ENCODE measurements around the gene TLR1.
A peak's percentile ranks its signal among the peaks of the same experiment; 100 is the strongest.

TLR1 gene

GRCh38 chr4:38804654-38805295 lies at the start of gene TLR1:
TLR1 (minus strand) TSS chr4:38804791; CDS start chr4:38798831, 5,960 bp downstream.
- peak in 1 of 42 donors; percentile 34 for DNase-seq
- intact Hi-C loops (cut with DNase I), result no loop called here

- intact Hi-C loops (cut with DNase I), result no loop called here
- DNase-seq, result no peak
These were observed 41.4 kb upstream of the TLR1 start for GRCh38 chr4:38846015-38846414.

DNA sequence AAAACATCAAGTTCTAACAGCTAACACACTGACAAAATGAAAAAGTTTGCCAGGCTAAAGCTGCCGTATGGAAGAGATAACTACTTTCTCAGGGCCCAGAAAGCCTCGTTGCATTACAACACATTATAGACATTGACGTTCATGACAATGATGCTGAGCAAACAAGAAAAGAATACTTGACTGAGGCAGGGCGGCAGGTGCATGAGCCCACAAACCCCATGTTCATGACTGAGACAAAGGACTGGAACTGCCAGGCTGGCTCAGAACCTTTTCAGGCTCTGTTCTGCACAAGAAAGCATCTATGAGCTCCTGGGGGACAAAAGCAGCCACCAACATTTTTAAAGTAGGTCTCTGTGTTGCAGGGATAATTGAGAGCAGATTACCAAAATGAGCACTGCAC lies 38.4 kb upstream of the TLR1 start:
- intact Hi-C loops (cut with DNase I), result no loop called here
- no peak for DNase-seq

DNA sequence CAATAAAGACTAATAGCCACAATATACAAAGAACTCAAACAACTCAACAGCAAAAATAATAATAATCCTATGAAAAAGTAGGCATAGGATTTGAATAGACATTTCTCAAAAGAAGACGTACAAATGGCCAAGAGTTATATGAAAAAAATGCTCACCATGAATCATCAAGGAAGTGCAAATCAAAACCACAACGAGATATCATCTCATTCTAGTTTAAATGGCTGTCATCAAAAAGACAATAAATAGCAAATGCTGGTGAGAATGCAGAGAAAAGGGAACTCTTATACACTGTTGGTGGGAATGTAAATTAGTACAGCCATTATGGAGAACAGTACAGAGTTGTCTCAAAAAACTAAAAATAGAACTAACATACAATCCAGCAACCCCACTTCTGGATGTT lies 33.3 kb upstream of the TLR1 start:
- intact Hi-C loops (cut with DNase I), result no loop called here
- DNase-seq, result no peak

GRCh38 chr4:38837334-38837733 lies 32.7 kb upstream of the TLR1 start:
- DNase-seq, result no peak
- intact Hi-C loops (cut with DNase I), result no loop called here

- intact Hi-C loops (cut with DNase I), result no loop called here
- DNase-seq, result no peak
These were observed 30.0 kb upstream of the TLR1 start for GRCh38 chr4:38834570-38834969.

DNA sequence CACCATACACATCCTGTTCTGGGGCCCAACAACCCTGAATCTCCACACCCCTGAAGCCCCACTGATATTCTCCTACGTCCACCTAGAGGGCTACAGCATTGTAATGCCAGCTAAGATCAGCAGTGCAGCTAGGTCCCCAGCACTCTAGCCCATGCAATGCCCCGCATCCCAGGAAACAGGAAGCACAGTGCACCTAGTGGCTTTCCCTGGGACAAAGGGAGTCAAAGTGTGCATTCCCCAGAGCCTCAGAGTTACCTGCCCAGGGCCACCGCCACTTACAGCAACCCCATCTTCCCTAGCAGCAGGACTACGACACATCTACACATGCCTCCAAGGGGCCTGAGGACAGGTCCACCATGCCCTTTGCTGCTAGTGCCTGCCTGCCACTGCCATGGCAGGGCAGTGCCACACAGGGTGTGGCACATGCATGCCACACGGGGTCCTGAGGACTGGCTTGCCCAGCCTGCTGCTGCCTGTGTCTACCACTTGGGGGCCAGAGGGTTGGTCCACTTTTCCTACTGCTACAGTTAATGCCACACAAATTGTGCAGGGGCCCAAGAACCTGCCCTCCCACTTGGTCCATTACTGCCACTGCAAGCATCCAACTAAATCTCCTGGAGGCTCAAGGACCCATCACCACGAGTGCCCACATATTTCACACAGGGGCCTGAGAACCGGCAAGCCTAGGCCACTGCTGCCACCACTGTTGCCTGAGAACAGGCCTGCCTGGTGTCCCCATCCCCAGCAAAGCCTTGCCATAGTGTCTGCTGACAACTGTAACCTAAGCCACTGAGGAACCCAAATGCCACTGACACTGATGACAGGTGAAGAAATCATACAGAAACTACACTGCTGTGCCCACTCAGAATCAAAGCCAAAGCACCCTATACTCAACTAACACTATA lies 28.3 kb upstream of the TLR1 start:
- no peak for DNase-seq
- intact Hi-C loops (cut with DNase I), result no loop called here

DNA sequence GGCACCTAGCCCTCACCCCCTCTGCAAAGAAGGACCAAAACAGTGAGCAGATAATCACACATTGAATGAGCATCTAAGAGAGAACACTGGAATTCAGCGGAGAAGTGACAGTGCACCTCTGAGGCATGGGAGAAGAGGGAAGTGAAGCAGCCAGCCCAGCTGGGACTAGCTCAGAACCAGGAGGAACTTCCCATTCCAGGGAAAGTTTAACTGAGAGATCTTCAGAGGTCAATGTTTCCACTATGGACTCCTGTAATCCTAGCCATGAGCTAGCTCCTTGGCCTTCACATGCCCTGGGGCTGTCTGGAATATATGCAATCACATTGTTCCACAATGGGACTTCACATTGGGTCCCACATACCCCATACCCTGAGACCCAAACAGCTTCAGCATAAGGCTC lies 27.6 kb upstream of the TLR1 start:
- intact Hi-C loops (cut with DNase I), result no loop called here

DNA sequence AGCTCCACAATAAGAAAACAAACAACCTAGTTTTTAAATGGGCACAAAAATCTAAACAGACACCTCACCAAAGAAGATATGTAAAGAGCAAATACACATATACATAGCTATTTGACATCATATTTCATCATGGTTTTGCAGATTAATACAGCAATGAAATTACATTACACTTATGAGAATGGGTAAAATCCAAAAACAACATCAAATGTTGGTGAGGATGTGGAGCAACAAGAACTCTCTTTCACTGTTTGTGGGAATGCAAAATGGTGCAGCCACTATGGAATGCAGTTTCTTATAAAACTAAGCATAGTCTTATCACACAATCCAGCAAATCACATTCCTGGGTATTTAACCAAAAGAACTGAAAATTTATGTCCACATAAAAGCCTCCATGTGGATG lies 27.1 kb upstream of the TLR1 start:
- intact Hi-C loops (cut with DNase I), result no loop called here
- DNase-seq, result no peak

More for the DNA sequence above, 27.6 kb upstream of the TLR1 start:
- no peak for DNase-seq

DNA sequence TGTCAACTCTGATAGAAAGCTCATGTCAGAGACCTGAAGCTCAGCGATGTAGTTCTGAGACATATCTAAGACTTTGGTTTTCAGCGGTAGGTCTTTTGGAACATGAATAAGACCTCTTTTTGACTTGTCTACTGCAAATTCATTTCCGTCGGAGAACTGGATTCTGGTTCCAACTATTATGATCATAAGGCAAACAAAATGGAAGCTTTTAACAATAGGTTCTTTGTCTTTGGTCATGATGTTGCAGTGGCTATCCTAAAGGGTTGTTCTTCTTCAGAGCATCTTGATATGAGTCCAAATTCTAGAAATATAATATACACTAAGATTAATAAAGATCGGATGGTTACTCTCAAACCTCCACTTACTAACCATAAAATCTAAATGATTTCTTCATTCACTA lies 24.6 kb upstream of the TLR1 start:
- intact Hi-C loops (cut with DNase I), result no loop called here
- DNase-seq, result no peak

GRCh38 chr4:38823766-38824165 lies 19.2 kb upstream of the TLR1 start:
- intact Hi-C loops (cut with DNase I), result no loop called here

DNA sequence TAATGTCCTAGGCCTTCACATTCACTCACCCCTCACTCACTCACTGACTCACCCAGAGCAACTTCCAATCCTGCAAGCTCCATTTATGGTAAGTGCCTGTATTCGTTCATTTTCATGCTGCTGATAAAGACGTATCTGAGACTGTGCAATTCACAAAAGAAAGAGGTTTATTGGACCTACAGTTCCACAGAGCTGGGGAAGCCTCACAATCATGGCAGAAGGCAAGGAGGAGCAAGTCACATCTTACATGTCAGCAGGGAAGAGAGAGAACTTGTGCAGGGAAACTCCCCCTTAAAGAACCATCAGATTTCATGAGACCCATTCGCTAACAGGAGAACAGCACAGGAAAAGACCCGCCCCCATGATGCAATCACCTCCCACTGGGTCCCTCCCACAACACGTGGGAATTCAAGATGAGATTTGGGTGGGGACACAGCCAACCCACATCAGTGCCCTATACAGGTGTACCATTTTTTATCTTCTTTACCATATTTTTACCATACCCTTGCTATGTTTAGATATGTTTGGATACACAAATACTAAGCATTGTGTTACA lies 18.2 kb upstream of the TLR1 start:
- no peak for DNase-seq
- intact Hi-C loops (cut with DNase I), result no loop called here

More at GRCh38 chr4:38823766-38824165, 19.2 kb upstream of the TLR1 start:
- no peak for DNase-seq

- no peak for DNase-seq
- intact Hi-C loops (cut with DNase I), result no loop called here
These were observed 17.1 kb upstream of the TLR1 start for GRCh38 chr4:38821739-38822138.

DNA sequence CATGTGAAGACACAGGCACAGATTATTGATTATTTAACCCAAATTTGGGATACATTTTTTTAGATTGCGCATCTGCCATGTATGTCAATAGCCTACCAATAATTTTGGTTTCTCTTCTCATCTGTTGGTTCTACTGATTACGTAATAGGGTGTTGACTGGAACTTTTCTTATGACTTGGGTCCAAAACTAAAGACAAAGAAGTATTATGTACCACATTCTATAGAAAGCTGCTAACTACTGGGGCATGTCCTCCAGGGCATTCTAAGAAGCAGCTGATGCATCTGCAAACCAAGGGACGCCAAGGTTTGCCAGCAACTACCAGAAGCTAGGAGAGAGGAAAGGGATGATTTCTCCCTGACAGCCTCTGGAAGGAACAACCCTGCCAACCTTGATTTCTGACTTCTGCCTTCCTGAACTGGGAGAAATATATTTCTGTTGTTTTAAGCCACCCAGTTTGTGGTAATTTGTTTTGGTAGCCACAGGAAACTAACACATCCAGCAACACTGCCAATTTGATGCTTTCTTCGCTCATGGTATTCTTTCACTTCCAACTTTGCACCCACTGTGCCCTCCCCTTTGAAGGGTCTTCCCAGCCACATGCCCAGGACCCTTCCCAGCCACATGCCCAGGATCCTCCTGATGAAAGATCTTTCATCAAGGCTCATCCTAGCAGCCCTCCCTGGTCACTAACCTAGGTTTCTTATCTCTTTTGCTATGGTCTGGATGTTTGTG lies 15.9 kb upstream of the TLR1 start:
- intact Hi-C loops (cut with DNase I), result no loop called here

GRCh38 chr4:38819569-38819968 lies 15.0 kb upstream of the TLR1 start:
- no peak for DNase-seq
- intact Hi-C loops (cut with DNase I), result no loop called here

More for the DNA sequence above, 15.9 kb upstream of the TLR1 start:
- DNase-seq, result no peak

DNA sequence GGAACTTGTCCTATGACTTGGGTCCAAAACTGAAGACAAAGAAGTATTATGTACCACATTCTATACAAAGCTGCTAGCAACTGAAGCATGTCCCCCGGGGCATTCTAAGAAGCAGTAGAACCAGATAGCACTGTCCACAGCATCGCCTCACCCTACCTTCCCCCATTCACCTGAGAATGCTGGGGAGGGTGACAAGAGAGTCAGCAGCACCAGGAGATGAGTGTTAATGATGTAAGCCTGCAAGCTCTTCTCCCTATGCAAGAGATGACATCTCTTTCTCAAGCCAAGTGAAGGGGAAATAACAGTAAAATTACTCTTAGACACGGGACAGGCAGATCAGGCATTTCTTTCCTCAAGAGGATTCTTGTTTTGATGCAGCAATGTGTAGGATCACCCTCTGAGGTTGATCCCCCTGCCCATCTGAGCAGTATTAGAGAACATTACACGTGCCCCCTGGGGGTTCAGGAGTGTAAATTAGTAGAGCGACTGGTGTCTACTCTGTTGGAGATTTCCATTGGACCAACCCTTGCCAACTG lies 13.9 kb upstream of the TLR1 start:
- no peak for DNase-seq
- intact Hi-C loops (cut with DNase I), result no loop called here

DNA sequence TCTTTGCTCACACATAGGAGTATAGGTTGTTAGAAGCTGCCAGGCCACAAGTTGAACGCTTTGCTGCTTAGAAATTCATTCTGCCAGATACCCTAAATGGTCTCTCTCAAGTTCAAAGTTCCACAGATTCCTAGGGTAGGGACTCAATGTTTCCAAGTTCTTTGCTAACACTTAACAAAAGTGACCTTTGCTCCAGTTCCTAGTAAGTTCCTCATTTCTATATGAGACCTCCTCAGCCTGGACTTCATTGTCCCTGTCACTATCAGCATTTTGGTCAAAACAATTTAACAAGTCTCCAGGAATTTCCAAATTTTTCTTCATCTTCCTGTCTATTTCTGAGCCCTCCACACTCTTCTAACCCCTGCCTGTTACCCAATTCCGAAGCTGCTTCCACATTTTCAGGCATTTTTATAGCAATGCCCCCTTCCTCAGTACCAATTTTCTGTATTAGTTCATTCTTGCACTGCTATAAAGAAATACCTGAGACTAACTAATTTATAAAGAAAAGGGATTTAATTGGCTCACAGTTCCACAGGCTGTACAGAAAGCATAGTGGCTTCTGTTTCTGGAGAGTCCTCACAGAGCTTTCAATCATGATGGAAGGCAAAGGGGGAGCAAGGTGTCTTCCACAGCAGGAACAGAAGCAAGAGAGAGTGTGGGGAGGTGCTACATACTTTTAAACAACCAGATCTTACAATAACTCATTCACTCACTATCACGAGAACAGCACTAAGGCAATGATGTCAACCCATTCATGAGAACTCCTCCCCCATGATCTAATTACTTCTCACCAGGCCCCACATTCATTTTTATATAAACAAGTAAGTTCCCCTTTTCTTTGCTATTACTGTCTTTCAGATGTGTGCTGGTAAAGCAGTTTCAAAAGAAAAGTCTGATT lies 11.5 kb upstream of the TLR1 start:
- intact Hi-C loops (cut with DNase I), result no loop called here
- peak in 2 of 42 donors; percentile 25 to 55 for DNase-seq

- no peak for DNase-seq
- intact Hi-C loops (cut with DNase I), result no loop called here
These were observed 9.8 kb upstream of the TLR1 start for GRCh38 chr4:38814386-38814785.

Measured in head of caudate nucleus (tissue), 42 donors.